K562 treated with DMSO at 1 percent for 24 hours (cell line): ENCODE data around the gene OR2AE1. TPM values are rescaled to one million over a fixed set of nuclear protein-coding genes. Genes with fewer than 3 reads are reported as not detected.

Source experiments
- total RNA-seq: library from RNA; unstranded; fragments of 300-600 nt; gene quantifications from 2 replicates; pipeline ENCODE4 v1.2.3, GENCODE V29; 2022; ENCODE audit warnings: low read depth; ENCODE audit not compliant: insufficient read depth

Gene OR2AE1
- total RNA-seq = not detected in 2 replicates

DNA sequence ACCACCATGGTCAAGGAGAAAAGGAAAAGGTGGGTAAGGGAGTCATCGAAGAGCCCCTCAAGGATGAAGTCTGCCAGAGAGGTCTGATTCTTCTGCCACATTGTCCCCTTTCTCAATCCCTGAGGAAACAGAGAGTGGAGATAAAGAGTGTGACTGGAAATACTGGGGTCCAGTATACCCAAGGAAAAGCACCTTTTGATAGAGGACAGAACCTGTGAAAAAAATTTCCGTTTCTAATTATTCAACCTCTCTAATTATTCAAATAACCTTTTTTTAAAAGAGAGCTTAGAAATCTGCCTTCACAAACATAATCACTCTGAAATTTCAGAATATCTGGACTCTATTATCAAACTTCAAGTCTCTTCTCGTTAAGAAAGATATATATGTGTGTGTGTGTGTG, at the start of gene OR2AE1:
OR2AE1 (minus strand) TSS at position 101 of the 400 bp plus-strand sequence; CDS start at position 101, 0 bp downstream.

GRCh38 chr7:99918959-99919813, 42.4 kb upstream of the OR2AE1 start, which contains the start of gene TRIM4:
TSS of gene TRIM4 (minus strand) at chr7:99919530. CDS start at chr7:99919401, 129 bp downstream.

Other genes starting within 250 kb of the OR2AE1 start
- 4.8 and 6.7 TPM in 2 replicates for gene CYP3A5, start 197.0 kb downstream of the OR2AE1 start, total RNA-seq
- gene CYP3A7, start 141.8 kb downstream of the OR2AE1 start, total RNA-seq = not detected in 2 replicates
- not detected in 2 replicates for gene CYP3A4, start 92.8 kb downstream of the OR2AE1 start, total RNA-seq
- gene CYP3A43, start 49.0 kb downstream of the OR2AE1 start, total RNA-seq = not detected in 2 replicates
- 37.2 and 40.7 TPM in 2 replicates for gene TRIM4, start 42.5 kb upstream of the OR2AE1 start, total RNA-seq
- gene GJC3, start 52.6 kb upstream of the OR2AE1 start, total RNA-seq = 1.0 TPM in 1 of 2 replicates, not detected in the other
- not detected in 2 replicates for gene AZGP1, start 99.0 kb upstream of the OR2AE1 start, total RNA-seq
- 15.3 and 16.6 TPM in 2 replicates for gene ZKSCAN1, start 138.6 kb upstream of the OR2AE1 start, total RNA-seq
- gene ZSCAN21, start 172.7 kb upstream of the OR2AE1 start, total RNA-seq = 13.1 and 17.1 TPM in 2 replicates
- 25.3 and 28.5 TPM in 2 replicates for gene ZNF3, start 204.7 kb upstream of the OR2AE1 start, total RNA-seq
- gene COPS6, start 211.9 kb upstream of the OR2AE1 start, total RNA-seq = 181 and 186 TPM in 2 replicates
- gene MCM7, start 224.4 kb upstream of the OR2AE1 start, total RNA-seq = 443 and 494 TPM in 2 replicates
- 20.7 and 22.2 TPM in 2 replicates for gene AP4M1, start 224.6 kb upstream of the OR2AE1 start, total RNA-seq
- gene TAF6, start 242.3 kb upstream of the OR2AE1 start, total RNA-seq = 108 and 127 TPM in 2 replicates
- 8.4 and 10.7 TPM in 2 replicates for gene CNPY4, start 242.6 kb upstream of the OR2AE1 start, total RNA-seq
- gene MBLAC1, start 249.9 kb upstream of the OR2AE1 start, total RNA-seq = 5.3 and 5.6 TPM in 2 replicates